ENCODE results near the gene OR52B2. TPM values are rescaled to one million over a fixed set of nuclear protein-coding genes. Genes with fewer than 3 reads are reported as not detected.

Gene OR52B2
- total RNA-seq, result not detected

- Mint-ChIP-seq H3K9me3 (no peaks in the 10 kb centered on the region), H3K4me3 (no peak within 1 kb of the TSS), H3K36me3 (no peaks in the 10 kb centered on the region), H3K27me3 (peaks cover 4% of the 10 kb centered on the region), H3K27ac (no peak within 1 kb of the TSS), H3K4me1 (no peaks in the 10 kb centered on the region)
- ATAC-seq (ENCODE audit: low read depth) (no peak), DNase-seq (no peak)
- POLR2A ChIA-PET, result no interaction called here
Measured at GRCh38 chr11:6170226-6170625, at the start of gene OR52B2. Gene OR52B2, minus strand, starts transcription at chr11:6170326. Its CDS starts 0 bp downstream, at chr11:6170326.

GRCh38 chr11:6219359-6219758 is 49.2 kb upstream of the OR52B2 start:
- POLR2A ChIA-PET, result no interaction called here
- no peaks in the 10 kb centered on the region for H3K27me3 Mint-ChIP-seq
- peaks cover 27% of the 10 kb centered on the region for H3K36me3 Mint-ChIP-seq
- DNase-seq (no peak), ATAC-seq (ENCODE audit: low read depth) (no peak)
- H3K4me3 Mint-ChIP-seq, result no peak overlapping the region
- H3K4me1 Mint-ChIP-seq, result peaks cover 12% of the 10 kb centered on the region
- H3K27ac Mint-ChIP-seq, result peak overlapping the region; percentile 39
- no peaks in the 10 kb centered on the region for H3K9me3 Mint-ChIP-seq

DNA sequence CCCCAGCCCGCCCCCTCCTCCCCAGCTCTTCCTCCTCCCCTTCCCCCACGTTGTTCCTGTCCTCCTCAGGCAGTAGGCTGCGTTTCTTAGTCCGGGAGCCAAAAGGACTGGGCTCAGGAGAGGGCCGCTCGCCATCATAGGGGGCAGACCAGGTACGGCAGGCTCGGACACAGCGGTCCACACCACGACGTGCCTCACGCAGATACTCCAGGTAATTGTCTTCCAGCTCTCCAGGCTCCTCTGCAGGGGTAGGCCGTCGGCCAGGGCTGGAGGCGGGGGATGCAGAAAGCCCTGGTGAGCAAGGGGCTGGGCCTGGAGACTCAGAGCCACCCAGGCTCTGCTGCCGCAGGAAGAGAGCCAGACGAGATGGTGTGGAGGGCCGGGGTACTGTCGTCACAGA is 47.6 kb upstream of the OR52B2 start:
- DNase-seq (no peak), ATAC-seq (ENCODE audit: low read depth) (no peak)
- no peak overlapping the region for H3K4me3 Mint-ChIP-seq
- H3K36me3 Mint-ChIP-seq, result peaks cover 25% of the 10 kb centered on the region
- no peaks in the 10 kb centered on the region for H3K9me3 Mint-ChIP-seq
- H3K27me3 Mint-ChIP-seq, result no peaks in the 10 kb centered on the region
- H3K27ac Mint-ChIP-seq, result no peak overlapping the region
- peaks cover 12% of the 10 kb centered on the region for H3K4me1 Mint-ChIP-seq
- POLR2A ChIA-PET, result no interaction called here

DNA sequence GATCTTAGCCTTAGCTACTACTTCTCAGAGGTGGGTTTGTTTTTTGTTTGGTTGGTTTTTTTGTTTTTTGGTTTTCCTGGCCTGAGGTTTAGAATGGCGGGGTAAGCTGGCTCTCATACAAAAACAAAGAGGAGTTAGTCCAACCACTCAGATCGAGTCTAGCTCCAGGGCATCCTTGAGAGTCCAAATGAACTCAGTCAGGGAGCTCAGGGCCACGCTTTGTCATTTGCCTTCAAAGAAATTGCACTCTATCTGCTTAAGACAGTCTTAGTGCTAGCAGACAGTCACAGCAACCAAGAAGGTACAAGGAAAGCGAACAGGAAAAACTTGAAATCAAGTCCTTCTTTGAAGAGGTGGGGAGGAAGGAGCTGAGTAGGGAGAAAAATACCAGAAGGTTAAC is 46.4 kb upstream of the OR52B2 start:
- H3K4me3 Mint-ChIP-seq, result no peak overlapping the region
- DNase-seq (no peak), ATAC-seq (ENCODE audit: low read depth) (no peak)
- H3K27ac Mint-ChIP-seq, result no peak overlapping the region
- peaks cover 12% of the 10 kb centered on the region for H3K4me1 Mint-ChIP-seq
- H3K9me3 Mint-ChIP-seq, result no peaks in the 10 kb centered on the region
- POLR2A ChIA-PET, result interaction anchor here (1.3 kb wide), 1 partner anchor 18 kb away, joined by 3 read pairs; the partner anchor contains the start of gene FHIP1B
- H3K36me3 Mint-ChIP-seq, result peaks cover 19% of the 10 kb centered on the region
- no peaks in the 10 kb centered on the region for H3K27me3 Mint-ChIP-seq

GRCh38 chr11:6214530-6214929 is 44.4 kb upstream of the OR52B2 start:
- Mint-ChIP-seq H3K4me3 (no peak overlapping the region), H3K9me3 (no peaks in the 10 kb centered on the region), H3K36me3 (peaks cover 14% of the 10 kb centered on the region), H3K27ac (no peak overlapping the region), H3K27me3 (no peaks in the 10 kb centered on the region), H3K4me1 (peaks cover 8% of the 10 kb centered on the region)
- DNase-seq, result no peak
- POLR2A ChIA-PET, result no interaction called here
- ATAC-seq (ENCODE audit: low read depth), result no peak

- peaks cover 7% of the 10 kb centered on the region for H3K36me3 Mint-ChIP-seq
- peaks cover 3% of the 10 kb centered on the region for H3K4me1 Mint-ChIP-seq
Measured at GRCh38 chr11:6210274-6210955, 40.3 kb upstream of the OR52B2 start.

GRCh38 chr11:6209801-6210200 is 39.7 kb upstream of the OR52B2 start:
- H3K4me3 Mint-ChIP-seq, result no peak overlapping the region
- no peak for DNase-seq
- H3K36me3 Mint-ChIP-seq, result peaks cover 9% of the 10 kb centered on the region
- no peak for ATAC-seq (ENCODE audit: low read depth)
- H3K27me3 Mint-ChIP-seq, result no peaks in the 10 kb centered on the region
- no peaks in the 10 kb centered on the region for H3K9me3 Mint-ChIP-seq
- POLR2A ChIA-PET, result no interaction called here
- H3K27ac Mint-ChIP-seq, result no peak overlapping the region
- peaks cover 6% of the 10 kb centered on the region for H3K4me1 Mint-ChIP-seq

More at GRCh38 chr11:6210274-6210955, 40.3 kb upstream of the OR52B2 start:
- POLR2A ChIA-PET, result no interaction called here
- DNase-seq, result no peak
- Mint-ChIP-seq H3K9me3 (no peaks in the 10 kb centered on the region), H3K27me3 (no peaks in the 10 kb centered on the region), H3K27ac (no peak overlapping the region), H3K4me3 (no peak overlapping the region)
- no peak for ATAC-seq (ENCODE audit: low read depth)

DNA sequence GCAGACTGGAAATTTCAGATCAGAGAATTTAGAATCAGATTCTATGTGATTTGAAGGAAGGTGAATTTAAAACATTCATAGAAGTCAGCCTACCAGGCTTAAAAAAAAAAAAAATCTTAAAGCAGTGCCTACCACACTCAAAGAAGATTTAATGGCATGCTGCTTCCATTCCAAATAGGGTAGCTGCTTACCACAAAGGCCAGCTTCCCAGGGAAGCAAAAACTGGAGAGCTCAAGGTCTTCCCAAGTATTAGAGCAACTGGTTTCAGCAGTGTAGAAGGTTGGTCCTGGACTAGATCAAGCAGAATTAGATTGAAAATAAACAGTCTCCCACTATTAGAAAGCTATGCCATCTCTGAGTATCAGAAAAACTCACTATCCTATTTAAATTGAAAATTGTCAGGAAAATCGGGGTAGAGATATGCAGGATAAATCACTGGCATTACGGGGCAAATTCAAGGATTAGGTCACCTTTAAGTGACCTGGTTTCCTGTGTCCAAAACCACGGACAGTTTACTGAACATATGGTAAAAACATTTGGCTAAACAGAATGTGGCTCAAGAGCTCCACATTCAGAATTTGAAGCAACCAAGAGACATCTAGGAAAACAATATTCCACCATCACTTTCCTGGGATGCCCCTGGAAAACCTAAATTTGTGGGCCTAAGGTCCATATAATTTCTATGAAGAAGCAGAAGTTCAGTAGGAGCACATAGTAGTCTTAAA is 36.5 kb upstream of the OR52B2 start:
- Mint-ChIP-seq H3K9me3 (no peaks in the 10 kb centered on the region), H3K4me3 (no peak overlapping the region), H3K4me1 (peaks cover 29% of the 10 kb centered on the region), H3K27ac (no peak overlapping the region), H3K36me3 (peaks cover 24% of the 10 kb centered on the region), H3K27me3 (no peaks in the 10 kb centered on the region)
- DNase-seq, result no peak
- POLR2A ChIA-PET, result interaction anchor here (1.2 kb wide), 1 partner anchor 28 kb away, joined by 4 read pairs; the partner anchor contains the start of gene FHIP1B
- no peak for ATAC-seq (ENCODE audit: low read depth)

- Mint-ChIP-seq H3K27ac (no peak within 1 kb of the TSS), H3K4me1 (peaks cover 36% of the 10 kb centered on the region), H3K36me3 (peaks cover 21% of the 10 kb centered on the region), H3K4me3 (no peak within 1 kb of the TSS), H3K9me3 (no peaks in the 10 kb centered on the region), H3K27me3 (no peaks in the 10 kb centered on the region)
- DNase-seq (no peak), ATAC-seq (ENCODE audit: low read depth) (no peak)
- POLR2A ChIA-PET, result no interaction called here
Measured at GRCh38 chr11:6205366-6205765, 35.2 kb upstream of the OR52B2 start, which contains the start of gene C11orf42. Gene C11orf42, plus strand, starts transcription at chr11:6205557. Its CDS starts 59 bp downstream, at chr11:6205616.

GRCh38 chr11:6204706-6205105 is 34.6 kb upstream of the OR52B2 start:
- no peak for ATAC-seq (ENCODE audit: low read depth)
- peaks cover 36% of the 10 kb centered on the region for H3K4me1 Mint-ChIP-seq
- no peak for DNase-seq
- H3K36me3 Mint-ChIP-seq, result peaks cover 23% of the 10 kb centered on the region
- no peaks in the 10 kb centered on the region for H3K27me3 Mint-ChIP-seq
- H3K4me3 Mint-ChIP-seq, result no peak overlapping the region
- POLR2A ChIA-PET, result no interaction called here
- H3K27ac Mint-ChIP-seq, result no peak overlapping the region
- H3K9me3 Mint-ChIP-seq, result no peaks in the 10 kb centered on the region

DNA sequence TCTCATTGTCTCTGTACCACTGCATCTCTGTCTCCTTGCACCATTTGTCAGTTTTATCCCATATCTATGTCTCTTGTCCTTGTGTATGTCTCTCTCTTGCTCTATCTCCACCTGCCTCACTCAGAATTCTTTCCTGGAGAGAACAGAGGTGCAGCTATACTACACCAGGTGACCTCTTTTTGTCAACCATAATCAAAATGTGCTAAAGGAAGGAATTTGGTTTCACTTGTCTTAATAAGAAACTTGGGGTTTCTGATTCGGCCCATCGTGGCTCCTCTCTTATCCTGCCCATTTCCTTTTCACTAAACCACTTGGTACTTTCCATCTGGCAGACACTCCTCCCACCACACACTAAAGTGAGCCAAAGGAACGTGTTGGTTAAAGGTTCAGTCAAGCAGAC is 33.2 kb upstream of the OR52B2 start:
- H3K27ac Mint-ChIP-seq, result peak overlapping the region; percentile 38
- H3K4me3 Mint-ChIP-seq, result peak overlapping the region; percentile 43
- peaks cover 18% of the 10 kb centered on the region for H3K36me3 Mint-ChIP-seq
- H3K9me3 Mint-ChIP-seq, result no peaks in the 10 kb centered on the region
- POLR2A ChIA-PET, result no interaction called here
- peaks cover 38% of the 10 kb centered on the region for H3K4me1 Mint-ChIP-seq
- DNase-seq, result no peak
- no peaks in the 10 kb centered on the region for H3K27me3 Mint-ChIP-seq
- ATAC-seq (ENCODE audit: low read depth), result peak; percentile 69

- POLR2A ChIA-PET, result no interaction called here
- H3K4me1 Mint-ChIP-seq, result peaks cover 45% of the 10 kb centered on the region
- no peaks in the 10 kb centered on the region for H3K9me3 Mint-ChIP-seq
- H3K27me3 Mint-ChIP-seq, result no peaks in the 10 kb centered on the region
- peaks cover 20% of the 10 kb centered on the region for H3K36me3 Mint-ChIP-seq
- ATAC-seq (ENCODE audit: low read depth) (no peak), DNase-seq (no peak)
- no peak overlapping the region for H3K27ac Mint-ChIP-seq
- no peak overlapping the region for H3K4me3 Mint-ChIP-seq
Measured at GRCh38 chr11:6202041-6202440, 31.9 kb upstream of the OR52B2 start.

DNA sequence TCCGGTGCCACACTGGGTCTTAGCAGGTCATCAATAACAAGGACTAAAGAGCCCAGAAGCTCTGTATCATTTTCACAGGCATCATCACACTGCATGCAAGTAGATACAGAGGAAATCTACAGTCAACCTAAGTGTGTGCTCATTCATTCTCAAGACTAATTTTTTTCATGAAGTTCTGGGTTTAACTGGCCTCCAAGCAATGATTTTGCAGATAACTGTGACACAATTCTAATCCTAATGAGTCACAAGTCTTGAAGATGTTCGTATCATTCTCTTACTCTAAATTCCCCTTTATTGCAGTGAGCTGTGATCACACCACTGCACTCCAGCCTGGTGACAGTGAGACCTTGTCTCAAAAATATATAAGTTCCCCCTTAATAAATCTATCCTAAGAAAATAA is 31.4 kb upstream of the OR52B2 start:
- H3K9me3 Mint-ChIP-seq, result no peaks in the 10 kb centered on the region
- ATAC-seq (ENCODE audit: low read depth) (no peak), DNase-seq (no peak)
- no peak overlapping the region for H3K4me3 Mint-ChIP-seq
- H3K36me3 Mint-ChIP-seq, result peaks cover 21% of the 10 kb centered on the region
- POLR2A ChIA-PET, result no interaction called here
- no peak overlapping the region for H3K27ac Mint-ChIP-seq
- no peaks in the 10 kb centered on the region for H3K27me3 Mint-ChIP-seq
- peaks cover 50% of the 10 kb centered on the region for H3K4me1 Mint-ChIP-seq

GRCh38 chr11:6200975-6201374 is 30.8 kb upstream of the OR52B2 start:
- Mint-ChIP-seq H3K9me3 (peaks cover 2% of the 10 kb centered on the region), H3K4me1 (peaks cover 55% of the 10 kb centered on the region), H3K4me3 (no peak overlapping the region), H3K27ac (no peak overlapping the region), H3K27me3 (no peaks in the 10 kb centered on the region), H3K36me3 (peaks cover 25% of the 10 kb centered on the region)
- POLR2A ChIA-PET, result no interaction called here
- DNase-seq (no peak), ATAC-seq (ENCODE audit: low read depth) (no peak)
